Hematopoietic multipotent progenitor cell treated with erythropoietin and hydrocortisone succinate and interleukin-3 and kit ligand, for 6 days (in vitro differentiated cells): ENCODE measurements around the gene CCDC152.

Source experiments
- DNase-seq: peaks from one replicate; pipeline ENCODE4 v3.0.0-alpha.2; 2015

The CCDC152 gene

DNA sequence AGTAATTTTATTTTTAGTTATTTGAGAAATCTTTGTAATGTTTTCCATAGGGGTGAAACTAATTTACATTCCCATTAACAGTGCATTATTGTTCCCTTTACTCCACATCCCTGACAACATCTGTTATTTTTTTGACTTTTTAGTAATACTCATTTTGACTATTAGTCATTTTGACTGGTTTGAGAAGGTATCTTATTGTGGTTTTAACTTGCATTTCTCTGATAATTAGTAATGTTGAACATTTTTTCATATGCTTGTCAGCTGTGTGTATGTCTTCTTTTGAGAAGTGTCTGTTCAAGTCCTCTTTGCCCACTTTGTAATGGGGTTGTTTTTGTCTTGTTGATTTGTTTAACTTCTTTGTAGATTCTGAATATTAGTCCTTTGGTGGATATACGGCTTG is 27.5 kb downstream of the CCDC152 start:
- DNase-seq = no peak

DNA sequence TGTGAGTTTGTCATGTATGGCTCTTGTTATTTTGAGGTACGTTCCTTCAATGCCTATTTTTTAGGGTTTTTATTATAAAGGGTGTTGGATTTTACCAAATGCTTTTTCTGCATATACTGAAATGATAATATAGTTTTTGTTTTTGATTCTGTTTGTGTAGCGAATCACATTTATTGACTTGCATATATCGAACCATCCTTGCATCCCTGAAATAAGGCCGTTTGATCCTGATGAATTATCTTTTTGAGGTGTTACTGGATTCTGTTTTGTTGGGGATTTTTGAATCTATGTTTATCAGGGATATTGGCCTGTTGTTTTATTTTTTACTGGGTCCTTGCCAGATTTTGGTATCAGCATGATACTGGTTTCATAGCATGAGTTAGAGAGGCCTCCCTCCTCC is 29.1 kb downstream of the CCDC152 start:
- no peak for DNase-seq

DNA sequence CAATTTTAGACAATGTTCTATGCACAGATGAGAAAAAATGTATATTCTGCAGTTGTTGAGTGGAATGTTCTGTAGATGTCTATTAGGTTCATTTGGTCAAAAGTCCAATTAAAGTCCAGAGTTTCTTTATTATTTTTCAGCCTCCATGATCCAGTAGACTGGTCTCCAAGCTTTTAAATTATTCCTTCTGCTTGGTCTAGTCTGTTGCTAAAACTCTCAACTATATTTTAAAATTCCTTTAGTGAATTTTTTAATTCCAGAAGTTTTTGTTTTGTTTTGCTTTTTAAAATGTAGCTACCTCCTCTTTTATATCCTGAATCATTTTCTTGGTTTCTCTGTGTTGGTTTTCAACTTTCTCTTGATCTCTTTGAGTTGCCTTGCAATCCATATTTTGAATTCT is 30.5 kb downstream of the CCDC152 start:
- no peak for DNase-seq

DNA sequence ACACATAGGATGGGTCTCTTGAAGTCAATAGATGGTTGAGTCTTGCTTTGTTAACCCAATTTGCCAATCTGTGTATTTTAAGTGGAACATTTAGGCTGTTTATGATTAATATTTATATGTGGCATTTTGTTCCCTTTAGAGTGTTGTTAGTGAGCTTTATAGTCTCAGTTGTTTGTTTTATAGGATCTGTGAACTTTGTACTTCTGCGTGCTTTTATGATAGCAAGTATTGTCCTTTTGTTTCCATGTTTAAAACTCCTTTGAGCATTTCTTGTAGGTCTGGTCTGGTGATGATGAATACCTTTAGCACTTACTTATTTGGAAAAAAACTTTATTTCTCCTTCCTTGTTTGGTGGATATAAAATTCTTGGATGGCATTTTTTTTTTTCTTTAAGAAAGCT is 31.2 kb downstream of the CCDC152 start:
- DNase-seq = no peak

- DNase-seq = no peak
These were observed 34.5 kb downstream of the CCDC152 start for GRCh38 chr5:42791151-42791550.

GRCh38 chr5:42798284-42799240 is 41.9 kb downstream of the CCDC152 start:
- DNase-seq = no peak

DNA sequence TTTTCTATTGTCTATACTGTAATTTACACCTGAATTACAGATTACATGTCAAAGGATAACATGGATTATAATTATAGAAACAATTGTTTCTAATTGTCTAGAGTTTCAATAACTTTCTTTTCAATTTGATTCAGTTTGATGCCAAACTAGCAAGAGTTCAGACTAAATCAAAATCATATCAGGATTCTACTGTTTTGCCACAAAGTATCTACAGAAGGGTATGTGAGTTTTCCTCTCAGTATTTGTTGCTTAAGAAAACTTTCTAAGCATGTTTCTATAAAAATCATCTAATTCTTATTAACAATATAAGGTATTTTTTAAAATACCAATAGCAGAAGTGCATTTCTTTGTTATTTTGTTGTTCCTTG is 42.6 kb downstream of the CCDC152 start:
- DNase-seq = no peak

DNA sequence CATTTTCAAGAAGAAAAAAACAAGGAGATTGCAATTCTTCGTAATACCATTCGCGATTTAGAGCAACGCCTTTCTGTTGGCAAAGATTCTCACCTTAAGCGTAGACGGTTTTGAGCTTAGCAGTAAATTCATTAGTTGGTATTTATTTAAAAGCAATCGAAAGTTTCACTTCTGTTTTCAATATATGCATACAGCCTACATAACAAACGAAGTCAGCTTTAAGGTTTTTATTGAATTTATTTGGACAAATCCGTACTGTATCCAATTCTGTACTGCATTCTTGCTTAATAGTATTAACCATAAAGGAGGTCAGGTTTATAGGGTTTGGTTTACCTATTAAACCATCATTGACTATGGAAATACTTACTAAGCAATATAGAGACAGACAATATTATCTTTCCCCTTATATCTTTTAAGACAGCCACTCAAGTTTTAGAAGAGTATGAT is 43.1 kb downstream of the CCDC152 start:
- no peak for DNase-seq

GRCh38 chr5:42800748-42801330 is 44.2 kb downstream of the CCDC152 start:
- DNase-seq = no peak

DNA sequence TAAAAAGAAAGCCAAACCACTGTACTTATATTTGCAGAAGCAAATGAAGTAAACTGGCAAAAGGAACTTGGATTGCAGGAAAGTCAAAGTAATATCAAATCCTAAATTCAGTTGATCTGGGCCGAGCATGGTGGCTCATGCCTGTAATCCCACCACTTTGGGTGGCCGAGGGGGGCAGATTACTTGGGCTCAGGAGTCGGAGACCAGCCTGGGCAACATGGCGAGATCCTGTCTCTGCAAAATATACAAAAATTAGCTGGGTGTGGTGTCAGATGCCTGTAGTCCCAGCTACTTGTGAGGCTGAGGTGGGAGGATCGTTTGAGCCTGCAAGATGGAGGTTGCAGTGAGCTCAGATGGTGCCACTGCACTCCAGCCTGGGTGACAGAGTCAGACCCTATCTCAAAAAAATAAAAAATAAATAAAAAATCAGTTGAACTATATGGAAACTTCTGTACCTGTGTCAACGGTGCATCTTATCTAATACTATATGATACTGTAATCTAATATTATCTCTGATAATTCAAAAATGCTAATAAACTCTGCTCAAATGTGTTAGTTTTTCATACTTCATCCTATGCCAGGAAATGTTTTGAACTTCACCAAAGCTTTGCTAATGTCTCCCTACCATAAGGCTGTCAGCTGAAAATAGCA is 45.0 kb downstream of the CCDC152 start:
- DNase-seq = no peak

DNA sequence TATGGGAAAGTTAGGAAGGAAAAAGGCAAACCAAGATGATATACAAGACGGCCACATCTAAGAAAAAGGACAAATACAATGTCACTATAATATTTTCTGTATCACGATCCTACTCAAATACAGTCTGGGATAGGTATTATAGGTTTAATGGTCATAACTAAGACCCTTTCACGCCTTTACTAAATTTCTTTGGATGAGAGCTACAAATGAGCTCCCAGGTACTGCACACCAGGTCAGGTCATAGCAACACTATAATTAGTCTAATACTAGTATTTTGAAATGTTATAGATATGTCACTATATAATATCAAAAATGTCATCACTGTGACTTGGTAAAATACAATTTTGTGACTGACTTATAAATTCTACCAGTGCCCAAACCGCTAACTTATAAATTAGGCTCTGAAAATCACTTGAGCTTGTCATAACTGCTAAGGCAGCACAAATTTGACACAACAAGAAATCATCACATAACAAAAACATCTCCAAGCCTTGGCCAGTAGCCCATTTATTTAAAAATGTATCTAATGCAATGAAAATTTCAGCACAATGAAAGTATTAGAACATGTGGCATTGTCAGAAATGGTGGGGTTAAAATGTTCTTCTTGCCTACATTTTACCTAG is 48.2 kb downstream of the CCDC152 start:
- no peak for DNase-seq

GRCh38 chr5:42806004-42806700 is 49.5 kb downstream of the CCDC152 start:
- no peak for DNase-seq

DNA sequence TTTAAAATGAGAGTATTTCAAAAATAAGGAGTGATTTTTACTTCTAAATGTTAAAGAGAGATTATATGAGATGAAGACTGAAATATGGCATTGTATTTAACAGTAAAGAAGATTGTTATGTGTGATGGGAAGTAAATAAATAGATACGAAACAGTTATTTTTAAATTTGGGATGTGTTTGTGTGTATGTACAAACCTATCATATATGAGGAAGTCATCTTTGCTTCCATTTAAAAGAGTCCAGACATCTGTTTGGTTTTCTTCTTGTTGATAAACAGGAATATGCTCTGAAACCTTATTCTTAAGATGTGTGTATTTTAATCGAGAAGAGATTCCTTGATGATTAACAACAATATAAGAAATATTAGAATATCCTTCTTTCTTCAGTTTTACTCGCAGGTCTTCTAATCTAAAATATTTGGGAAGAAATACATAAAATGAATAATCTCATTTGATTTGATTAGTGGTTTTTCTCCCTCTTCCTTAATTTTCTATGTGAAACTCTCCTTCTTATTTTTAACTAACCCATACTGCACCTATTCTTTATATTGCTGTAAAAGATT is 50.2 kb downstream of the CCDC152 start:
- DNase-seq = no peak

DNA sequence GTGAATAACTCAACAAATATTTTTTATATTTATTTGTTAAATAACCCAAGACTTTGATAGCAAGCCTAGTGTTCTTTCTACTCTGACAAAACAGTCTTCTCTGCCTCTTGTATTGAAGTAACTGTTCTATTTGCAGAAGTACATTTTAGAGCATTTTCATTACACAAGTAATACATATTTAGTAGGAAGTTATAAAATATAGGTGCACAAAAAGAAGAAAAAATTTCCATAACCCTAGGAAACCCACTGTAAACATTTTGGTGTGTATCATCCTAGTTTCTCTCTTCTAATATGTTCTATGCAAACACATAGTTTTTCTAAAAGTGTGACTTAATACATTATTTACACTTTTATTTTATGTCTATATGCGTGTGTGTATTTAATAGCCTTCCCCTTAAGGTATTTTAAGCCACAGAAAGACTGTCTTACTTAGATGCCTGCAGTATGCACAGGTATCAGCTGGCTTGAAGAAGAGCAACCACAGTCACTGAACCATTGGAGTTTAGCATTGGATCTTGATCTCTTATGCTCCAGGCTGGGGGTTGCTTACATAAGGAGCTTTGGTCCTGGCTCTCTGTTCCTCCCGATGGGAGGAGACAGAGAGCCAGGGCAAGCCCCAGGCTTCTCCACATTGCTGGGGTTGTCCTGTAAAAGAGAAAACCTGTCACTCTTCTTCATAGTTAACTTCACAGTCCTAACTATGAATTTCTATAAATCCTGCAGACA is 51.3 kb downstream of the CCDC152 start:
- no peak for DNase-seq

GRCh38 chr5:42808888-42809611 is 52.4 kb downstream of the CCDC152 start:
- DNase-seq = no peak

DNA sequence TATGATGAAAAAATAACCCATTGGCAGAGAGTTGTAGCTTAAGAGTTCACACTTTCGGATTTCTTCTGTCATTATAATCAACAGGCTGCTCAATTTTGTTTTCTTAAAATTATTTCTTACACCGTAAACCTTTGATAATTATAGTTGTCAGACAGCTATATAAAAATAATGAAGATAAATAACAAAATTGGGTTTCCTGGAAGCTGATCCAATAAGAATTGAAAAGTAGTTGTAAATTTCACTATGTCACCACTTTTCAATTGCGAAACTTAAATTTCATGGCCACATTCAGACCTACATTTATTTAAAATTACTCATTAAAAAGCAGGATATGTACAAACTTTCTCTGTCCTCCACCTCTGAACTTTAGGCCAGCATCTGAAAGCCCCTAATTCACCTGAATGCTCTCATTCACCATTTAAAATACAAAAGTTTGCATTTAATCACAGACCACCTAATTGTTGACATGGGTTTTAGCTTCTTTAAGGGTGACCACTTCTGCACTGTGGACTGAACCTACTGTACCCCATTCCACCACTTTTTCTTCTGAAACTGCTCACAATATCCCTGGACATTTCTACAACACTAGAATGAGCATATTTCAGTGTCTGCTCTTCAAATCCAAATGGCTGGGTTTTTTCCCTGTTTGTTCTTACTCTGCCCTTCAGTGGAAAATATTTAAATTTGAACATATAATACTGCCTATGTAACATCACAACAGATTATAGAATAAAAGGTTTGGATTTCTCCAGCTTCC is 54.4 kb downstream of the CCDC152 start:
- no peak for DNase-seq

DNA sequence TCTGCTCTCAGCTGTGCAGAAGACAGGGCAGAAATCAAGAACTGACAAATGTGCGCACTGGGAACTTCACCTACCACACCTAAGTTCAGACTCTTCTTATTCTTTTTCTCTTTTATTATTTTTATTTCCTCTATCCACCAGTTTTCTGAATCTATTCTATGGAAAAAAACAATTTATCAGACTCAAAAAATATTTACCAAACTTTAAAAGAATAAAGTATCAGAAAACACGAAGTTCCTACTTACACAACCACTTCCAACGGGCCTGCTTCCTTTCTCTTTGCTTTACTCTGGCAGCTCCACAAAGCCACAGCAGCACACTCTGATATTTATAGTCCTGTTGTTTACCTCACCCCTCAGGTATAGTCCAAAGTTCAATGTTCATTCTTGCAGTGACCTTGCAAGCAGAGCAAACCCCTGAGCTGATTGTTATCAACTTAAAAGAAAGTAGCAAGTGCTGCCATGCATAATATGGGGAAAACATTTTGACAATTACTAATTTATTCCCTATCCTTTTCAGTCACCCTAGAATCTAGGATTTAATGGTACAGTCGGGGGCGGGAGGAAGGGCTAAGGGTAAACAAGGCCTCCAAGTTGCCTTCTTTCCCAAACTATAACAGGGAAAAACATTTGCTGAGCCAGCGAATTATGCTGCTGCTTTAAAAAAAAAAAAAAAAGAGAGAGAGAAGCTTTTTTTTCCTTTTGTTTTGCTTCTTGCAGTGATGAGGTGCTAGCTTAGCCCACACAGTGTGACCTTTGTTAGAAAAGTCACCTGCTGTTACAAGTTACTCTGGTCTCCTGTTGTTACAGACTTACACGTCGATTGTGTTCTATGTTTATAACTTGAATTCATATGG is 55.2 kb downstream of the CCDC152 start, which contains the start of gene SELENOP:
Gene SELENOP (minus strand): TSS at position 302 of the 856 bp plus-strand sequence. CDS start 3,539 bp downstream, outside the sequence.
- DNase-seq = peak; percentile 16

DNA sequence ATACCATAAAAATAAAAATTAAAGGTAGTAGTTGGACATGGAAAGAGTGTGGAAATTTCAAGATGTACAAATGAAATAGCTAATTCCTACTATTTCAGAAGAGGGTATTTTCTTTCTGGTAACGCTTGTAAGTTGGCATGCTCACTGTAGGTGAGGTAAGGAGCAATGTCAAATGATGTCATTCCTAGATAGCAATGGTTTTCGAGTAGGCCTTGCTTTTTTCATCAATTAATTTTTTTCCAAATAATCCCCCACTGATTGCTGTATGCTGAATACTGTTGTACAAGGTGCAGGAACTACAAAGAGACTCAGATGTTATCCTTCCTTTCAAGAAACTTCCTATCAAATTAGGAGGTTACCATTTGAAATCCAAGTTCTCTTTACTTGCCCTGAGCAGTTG is 56.0 kb downstream of the CCDC152 start:
- no peak for DNase-seq

DNA sequence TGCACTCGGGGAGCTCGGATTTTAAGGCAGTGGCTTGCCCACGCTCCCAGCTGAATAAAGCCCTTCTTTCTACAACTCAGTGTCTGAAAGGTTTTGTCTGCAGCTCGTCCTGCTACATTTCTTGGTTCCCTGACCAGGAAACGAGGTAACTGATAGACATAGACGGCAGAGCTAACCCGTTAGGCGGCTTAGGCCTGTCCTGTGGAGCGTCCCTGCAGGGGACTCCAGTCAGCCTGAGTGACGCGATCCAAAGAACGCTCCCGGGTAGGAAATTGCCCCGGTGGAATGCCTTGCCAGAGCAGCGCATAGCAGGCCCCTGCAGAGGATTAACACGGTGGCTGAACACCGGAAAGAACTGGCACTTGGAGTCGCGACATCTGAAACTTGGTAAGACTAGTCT is 56.9 kb downstream of the CCDC152 start:
- no peak for DNase-seq
